Ovary (tissue), 3 donors: ENCODE measurements around the gene APOBEC4.

Experiments
- EP300 ChIP-seq: sonication (generic); formaldehyde crosslinking; IDR thresholded peaks from one replicate; pipeline ENCODE4 v1.6.1; 2017; ENCODE audit warnings: antibody characterized with exemption
- POLR2A ChIP-seq: fragments of 450-650 bp; IDR thresholded peaks from one replicate; pipeline ENCODE4 v1.6.1; 2017; ENCODE audit warnings: antibody characterized with exemption, mild to moderate bottlenecking, moderate library complexity
- TF ChIP-seq, protein P1 (sequence below), 3 donors: fragments of 450-650 bp in 2 of 3; fragments of 200-600 bp in 1 of 3; IDR thresholded peaks; one replicate each; pipeline versions ENCODE4 v1.5.1 to v1.8.0; 2016 to 2022; ENCODE audit warnings: antibody characterized with exemption in 3 of 3, mild to moderate bottlenecking in 1 of 3
- donor health status: DM: no; HTN: no; CAD: no.

DNA sequence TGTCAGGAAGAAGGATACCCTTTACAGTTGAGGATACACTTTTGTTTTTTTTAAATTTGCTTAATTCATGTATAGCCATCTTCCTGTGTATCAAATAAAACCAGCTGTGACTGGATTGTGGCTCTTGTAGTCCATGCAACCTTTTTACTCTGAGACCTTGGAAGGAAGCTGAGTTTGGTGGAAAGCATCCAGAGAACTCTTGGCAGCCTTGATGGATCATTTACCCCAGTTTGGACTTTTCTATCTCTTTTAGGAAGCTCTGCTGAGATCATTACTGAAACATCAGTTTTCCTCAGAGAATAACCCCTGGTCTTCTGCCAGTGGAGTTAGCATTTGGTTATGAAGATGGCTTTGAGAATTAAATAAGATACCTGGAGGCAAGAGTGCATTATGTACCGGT lies 21.2 kb upstream of the APOBEC4 start:
- TF ChIP-seq, protein P1, sequence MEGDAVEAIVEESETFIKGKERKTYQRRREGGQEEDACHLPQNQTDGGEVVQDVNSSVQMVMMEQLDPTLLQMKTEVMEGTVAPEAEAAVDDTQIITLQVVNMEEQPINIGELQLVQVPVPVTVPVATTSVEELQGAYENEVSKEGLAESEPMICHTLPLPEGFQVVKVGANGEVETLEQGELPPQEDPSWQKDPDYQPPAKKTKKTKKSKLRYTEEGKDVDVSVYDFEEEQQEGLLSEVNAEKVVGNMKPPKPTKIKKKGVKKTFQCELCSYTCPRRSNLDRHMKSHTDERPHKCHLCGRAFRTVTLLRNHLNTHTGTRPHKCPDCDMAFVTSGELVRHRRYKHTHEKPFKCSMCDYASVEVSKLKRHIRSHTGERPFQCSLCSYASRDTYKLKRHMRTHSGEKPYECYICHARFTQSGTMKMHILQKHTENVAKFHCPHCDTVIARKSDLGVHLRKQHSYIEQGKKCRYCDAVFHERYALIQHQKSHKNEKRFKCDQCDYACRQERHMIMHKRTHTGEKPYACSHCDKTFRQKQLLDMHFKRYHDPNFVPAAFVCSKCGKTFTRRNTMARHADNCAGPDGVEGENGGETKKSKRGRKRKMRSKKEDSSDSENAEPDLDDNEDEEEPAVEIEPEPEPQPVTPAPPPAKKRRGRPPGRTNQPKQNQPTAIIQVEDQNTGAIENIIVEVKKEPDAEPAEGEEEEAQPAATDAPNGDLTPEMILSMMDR (IDR thresholded peaks at IDR 0.05) = no peak
- TF ChIP-seq POLR2A (no peak), EP300 (no peak)
